ENCODE measurements around the gene CD22.

The CD22 gene

DNA sequence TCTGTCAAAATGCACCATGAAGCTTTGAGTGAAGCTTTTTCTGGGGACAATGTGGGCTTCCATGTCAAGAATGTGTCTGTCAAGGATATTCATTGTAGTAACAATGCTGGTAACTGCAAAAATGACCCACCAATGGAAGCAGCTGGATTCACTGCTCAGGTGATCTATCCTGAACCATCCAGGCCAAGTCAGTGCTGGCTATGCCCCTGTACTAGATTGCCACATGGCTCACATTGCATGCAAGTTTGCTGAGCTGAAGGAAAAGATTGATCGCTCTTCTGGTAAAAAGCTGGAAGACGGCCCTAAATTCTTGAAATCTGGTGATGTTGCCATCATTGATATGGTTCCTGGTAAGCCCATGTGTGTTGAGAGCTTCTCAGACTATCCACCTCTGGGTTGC is 54.5 kb downstream of the CD22 start:
- no peak for DNase-seq (ENCODE audit: low read depth in 2 of 2)

DNA sequence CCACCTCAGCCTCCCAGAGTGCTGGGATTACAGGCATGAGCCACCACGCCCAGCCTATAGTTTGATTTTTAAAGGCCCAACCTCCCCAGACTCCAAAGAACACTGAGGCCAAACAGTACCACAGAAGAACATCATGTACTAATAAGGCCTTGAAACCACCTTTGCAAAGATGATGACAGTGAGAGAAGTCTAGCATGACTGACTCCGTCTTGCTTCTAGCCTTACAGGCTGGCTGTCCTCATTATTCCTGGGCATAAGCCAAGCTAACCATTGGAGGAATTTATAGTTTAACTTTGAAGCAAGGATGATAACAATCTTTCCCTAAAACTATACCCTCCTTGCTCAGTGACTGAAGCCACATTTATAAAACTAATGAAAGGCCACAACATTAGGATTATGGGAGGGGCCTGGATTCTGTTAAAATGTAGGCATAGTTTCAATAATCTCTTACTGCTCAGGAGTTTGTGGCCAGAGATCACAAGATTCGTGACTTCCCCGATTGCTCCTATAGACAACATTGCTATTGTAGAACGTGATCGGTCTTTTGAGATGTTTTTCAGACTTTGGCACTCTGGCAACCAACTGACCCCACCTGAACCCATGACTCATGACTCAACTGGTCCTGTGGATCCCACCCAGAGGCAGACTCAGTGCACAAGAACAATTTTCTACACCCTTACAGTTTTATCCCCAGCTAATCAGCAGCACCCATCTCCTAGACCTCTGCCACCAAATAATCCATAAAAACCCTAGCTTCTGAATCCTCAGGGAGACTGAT is 59.5 kb downstream of the CD22 start:
- no peak for DNase-seq (ENCODE audit: low read depth in 2 of 2)

DNA sequence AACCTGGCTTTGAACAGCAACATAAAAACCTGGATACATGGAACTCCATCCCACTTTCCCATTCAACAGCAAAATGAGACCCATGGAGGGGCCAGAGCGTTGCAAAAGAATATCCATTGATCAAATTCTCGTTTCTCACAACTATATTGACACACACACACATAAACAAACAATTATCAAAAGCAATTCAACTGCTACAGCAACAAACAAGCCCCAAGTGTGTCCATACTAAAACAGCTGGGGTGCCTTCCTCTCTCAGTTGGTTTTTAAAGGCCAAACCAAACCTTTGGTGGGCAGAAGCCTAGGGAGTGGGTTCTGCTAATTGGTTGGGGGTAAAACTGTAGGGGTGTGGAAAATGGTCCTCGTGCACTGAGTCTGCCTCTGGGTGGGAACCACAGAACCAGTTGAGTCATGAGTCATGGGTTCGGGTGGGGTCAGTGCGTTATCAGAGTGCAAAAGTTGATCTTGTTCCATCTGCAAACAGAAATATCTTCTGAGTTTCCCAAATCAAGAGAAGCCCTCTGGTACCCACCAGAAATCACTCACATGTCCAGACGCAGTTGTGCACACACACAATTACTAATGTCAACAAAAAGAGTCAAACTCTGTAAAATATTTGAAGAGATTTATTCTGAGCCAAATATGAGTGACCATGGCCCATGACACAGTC is 60.3 kb downstream of the CD22 start:
- DNase-seq (ENCODE audit: low read depth in 2 of 2): no peak

DNA sequence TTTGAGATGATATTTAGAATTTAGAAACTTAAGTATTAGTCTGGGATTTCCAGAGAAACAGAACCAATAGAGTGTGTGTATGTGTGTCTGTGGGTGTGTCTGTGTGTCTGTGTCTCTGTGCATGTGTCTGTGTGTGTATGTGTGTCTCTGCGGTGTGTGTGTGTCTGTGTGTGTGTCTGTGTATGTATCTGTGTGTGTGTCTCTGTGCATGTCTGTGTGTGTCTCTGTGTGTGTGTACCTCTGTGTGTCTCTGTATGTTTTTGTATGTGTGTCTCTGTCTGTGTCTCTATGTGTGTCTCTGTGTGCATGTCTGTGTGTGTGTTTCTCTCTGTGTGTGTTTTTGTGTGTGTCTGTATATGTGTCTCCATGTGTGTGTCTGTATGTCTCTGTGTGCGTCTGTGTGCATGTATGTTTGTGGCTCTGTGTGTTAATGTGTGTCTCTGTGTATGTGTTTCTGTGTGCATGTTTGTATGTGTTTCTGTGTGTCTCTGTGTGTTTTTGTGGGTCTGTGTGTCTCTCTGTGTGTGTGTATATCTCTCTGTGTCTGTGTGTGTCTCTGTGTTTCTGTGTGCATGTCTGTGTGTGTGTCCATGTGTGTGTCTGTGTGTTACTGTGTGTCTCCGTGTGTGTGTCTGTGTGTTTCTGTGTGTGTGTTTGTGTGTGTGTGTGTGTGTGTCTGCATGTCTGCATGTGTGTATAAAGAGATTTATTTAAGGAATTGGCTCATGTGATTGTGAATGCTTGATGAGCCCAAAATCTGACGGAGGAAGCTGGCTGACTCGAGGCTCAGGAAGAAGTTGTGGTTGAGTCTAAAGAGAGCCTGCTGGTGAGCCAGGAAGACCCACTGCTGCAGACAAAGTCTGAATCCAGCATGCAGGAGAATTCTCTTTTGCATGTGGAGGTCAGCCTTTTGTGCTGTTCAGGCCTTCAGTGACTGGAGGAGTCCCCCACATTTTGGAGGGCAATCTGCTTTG is 64.0 kb downstream of the CD22 start:
- no peak for DNase-seq (ENCODE audit: low read depth in 2 of 2)

DNA sequence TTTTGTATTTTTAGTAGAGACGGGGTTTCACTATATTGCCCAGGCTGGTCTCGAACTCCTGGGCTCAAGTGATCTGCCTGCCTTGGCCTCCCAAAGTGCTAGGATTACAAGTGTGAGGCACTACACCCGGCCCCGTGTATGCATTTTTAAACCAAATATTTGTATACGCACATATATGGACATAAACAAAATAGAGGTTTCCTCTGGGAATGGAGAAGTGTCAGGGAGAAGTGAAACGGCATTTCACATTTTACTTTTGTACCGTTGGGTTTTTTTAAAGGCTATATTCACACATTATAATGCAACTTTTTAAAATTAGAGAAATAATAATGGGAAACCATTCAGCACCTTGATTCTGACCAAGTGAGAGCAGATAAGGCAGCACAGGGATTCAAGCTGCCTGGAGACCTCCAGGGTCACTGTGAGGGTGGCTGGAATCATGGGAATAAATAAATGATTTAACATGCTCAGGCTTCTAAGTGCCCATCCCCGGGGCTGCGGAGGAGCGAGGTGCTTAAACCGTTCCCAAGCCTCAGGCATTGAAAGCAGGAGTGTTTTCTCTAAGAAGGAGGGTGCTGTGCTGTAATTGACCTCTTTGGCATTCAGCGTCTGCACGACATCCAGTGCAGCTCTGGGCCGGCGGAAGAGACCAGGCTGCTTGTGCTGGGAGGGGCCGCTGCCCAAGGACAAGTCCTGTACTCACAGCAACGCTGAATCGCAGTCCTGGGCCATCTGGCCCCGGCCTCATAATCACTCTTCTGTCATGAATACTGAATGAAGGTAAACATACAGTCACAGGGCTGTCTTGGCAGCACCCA is 66.6 kb downstream of the CD22 start:
- DNase-seq (ENCODE audit: low read depth in 2 of 2): no peak

DNA sequence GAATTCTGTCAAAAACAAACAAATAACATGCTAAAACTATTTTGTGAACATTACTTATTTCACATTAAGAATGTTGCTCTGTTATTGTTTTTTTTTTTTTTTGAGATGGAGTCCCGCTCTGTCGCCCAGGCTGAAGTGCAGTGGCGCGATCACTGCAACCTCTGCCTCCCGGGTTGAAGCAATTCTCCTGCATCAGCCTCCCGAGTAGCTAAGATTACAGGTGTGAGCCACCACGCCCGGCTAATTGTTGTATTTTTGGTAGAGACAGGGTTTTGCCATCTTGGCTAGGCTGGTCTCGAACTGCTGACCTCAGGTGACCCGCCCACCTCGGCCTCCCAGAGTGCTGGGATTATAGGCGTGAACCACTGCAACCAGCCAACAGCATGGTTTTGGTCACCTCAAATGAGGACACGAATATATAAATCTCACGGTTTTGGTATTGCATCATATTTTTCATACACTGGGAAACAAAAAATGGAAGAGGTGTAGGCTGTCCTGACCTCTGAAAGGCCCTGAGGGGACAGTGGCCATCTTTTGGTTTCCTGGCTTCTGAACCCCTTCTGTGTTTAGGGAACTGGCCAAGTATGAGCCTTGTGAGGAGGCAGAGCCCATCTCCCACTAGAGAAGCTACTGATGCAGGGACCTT is 67.4 kb downstream of the CD22 start:
- no peak for DNase-seq (ENCODE audit: low read depth in 2 of 2)
